ENCODE measurements around the gene CRKL. TPM values are rescaled to one million over a fixed set of nuclear protein-coding genes. Genes with fewer than 3 reads are reported as not detected.

CRKL gene
- total RNA-seq, 1 experiment from 2014 or later: 39.5 TPM

GRCh38 chr22:20993304-20994127, 76.3 kb downstream of the CRKL start:
- DNase-seq (ENCODE audit: extremely low read depth, low read depth): no peak

GRCh38 chr22:20994128-20994901, 77.1 kb downstream of the CRKL start:
- no peak for DNase-seq (ENCODE audit: extremely low read depth, low read depth)

DNA sequence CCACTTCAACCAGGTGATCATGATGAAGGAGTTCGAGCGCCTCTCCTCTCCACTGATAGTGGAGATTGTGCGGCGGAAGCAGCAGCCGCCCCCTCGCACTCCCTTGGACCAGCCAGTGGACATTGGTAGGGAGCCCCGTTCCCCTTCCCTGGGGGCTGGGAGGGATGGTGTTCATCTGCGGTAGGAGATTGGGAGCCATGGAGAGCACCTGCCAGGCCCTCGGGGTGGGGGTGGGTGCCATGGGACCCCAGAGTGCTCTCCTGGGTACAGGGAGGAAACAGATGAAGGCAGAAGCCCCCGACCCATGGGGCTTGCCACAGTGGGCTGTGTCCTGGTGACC, 77.7 kb downstream of the CRKL start:
- no peak for DNase-seq (ENCODE audit: extremely low read depth, low read depth)

DNA sequence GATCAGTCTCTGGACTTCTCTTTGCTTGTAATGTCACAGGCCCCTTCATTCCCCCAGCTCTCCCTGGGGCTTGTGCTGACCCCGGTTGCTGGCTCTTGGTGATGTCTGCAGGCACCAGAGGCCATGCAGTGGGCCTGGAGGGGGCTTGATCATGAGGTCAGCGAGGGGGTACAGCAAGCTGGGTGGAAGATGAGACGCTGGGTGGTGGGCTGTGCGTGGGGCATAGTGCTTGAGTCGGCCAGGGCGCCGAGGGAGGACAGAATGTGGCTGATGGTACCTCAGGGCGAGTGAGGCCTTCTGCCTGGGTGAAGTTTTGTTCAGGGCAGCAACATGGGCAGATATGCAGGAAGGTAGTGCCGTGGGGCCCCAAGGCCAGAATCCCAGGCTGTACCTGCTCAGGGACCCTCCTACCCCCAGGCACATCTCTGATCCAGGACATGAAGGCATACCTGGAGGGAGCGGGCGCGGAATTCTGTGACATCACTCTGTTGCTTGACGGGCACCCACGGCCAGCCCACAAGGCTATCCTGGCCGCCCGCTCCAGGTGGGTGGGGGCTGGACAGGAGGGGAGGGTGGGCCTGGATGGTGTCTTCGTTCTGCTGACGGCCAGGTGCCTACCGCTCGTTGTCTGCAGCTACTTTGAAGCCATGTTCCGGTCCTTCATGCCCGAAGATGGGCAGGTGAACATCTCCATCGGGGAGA, 78.3 kb downstream of the CRKL start:
- no peak for DNase-seq (ENCODE audit: extremely low read depth, low read depth)

DNA sequence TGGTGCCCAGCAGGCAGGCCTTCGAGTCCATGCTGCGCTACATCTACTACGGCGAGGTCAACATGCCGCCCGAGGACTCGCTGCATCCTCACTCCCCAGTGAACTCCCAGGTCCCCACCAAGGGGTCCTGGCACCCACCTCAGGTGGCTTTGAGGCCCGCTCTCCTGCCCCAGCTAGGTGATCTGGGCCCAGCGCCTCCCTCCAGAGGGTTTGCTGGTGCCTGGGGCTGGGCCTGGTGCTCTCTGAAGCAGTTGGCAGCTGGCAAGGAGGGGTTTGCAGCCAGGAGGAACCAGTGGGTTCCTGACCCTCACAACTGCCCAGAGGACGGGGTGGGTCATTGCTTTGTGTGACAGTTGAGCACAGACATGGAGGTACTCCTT, 78.8 kb downstream of the CRKL start:
- no peak for DNase-seq (ENCODE audit: extremely low read depth, low read depth)

DNA sequence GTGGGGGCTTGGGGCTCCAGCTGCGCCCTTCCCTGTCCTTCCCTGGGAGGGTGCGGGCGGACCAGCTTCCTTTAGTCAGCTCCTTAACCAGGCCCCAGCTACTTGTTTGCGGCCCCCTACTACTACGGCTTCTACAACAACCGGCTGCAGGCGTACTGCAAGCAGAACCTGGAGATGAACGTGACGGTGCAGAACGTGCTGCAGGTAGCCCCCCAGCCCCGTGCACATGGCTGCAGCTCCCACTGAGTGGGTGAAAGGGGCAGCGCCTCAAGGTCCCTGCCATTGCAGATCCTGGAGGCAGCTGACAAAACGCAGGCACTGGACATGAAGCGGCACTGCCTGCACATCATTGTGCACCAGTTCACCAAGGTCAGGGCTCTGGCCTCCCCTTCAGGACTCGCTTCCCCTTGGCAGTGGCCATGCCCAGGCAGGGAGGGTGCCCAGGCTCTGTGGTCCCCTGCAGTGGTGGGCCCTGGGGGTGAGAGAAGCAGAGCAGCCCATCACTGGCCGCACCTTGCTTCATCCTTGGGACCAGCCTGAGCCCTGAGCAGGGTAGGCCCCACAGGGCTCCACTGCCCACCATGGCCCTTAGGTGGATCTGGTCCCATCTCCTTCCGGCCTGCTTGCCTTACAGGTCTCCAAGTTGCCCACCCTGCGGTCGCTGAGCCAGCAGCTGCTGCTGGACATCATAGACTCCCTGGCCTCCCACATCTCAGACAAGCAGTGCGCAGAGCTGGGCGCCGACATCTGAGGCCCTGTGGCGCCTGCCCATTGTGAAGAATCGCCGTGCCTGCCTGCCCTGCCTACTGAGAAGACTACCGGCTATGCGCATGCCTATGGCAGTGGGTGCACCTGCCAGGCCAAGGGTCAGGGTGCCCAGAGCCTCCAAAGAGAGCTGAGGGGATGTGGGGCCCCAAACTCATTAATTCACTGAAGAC, 79.7 kb downstream of the CRKL start:
- DNase-seq (ENCODE audit: extremely low read depth, low read depth): no peak

DNA sequence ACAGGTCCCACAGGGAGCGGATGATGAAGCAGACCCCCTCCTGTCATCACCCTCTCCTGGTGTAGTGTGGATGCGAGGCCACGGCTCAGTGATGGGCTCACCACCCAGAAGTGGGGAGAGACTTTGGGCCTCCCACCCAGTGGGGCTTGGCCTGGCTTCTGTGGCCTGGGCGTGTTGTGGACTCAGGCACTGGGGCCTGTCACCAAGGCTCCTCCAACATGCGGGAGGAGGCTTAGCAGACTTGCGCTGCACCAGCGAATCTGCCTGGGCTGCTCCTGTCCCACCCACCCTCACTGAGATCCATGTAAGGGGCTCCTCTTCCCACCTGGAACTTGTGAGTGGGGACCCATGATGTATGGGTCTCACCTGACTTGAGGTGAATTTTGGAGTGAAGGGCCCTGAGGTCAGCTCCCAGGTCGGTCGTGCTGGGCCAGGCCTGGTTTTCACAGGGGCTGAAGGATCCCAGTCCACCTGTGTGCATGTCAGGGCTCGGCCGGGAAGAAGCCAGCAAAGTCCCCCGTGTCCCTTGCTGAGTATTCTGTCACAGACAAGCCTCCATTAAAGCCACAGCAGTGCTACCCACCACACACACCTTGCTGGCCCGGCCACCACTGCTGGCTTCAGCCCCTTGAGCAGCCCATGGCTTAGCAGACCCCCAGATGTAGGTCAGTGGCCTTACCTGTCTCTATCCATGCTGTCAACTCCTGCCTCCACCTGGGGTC, 80.5 kb downstream of the CRKL start:
- DNase-seq (ENCODE audit: extremely low read depth, low read depth): no peak

DNA sequence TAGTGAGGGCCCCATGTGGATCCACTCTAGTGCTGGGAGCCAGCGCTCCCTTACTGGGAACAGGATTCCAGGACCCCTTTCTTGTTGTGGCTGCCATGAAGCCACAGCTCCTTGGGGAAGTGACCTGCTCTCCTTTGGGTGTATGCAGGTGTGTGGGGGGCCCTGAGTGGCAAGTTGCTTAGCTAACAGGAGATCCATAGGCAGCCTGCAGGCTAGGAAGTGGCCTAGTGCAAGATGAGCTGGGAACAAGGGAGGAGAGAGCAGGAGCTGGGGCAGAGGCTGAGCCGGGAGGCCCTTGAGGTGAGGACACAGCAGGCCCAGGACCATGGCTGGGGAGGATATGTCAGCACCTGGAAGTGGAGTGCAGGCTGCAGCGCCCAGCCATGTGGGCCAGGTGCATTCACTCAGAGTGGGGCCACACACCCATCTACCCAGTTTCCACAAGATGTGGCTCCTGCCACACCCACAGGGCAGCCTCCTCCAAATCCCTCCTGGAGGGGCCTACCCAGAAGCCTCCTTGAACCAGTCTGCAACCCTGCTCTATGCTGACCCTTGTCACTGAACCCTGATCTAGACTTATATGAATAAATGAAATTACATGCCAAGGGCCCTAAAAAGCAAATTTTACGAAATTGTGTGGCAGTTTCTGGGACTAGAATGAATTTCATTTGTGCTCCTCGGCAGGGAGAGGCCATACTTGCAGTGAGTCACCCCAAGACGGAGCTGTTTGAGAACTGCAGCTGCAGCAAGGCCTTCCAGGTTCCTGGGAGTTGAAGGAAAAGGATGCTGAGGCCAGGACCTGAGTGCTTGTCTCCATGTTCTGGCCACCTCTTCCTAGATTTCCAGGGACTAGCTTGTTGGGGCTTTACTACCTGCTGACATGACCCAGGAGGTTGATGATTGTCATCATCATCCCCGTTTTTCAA, 81.5 kb downstream of the CRKL start:
- no peak for DNase-seq (ENCODE audit: extremely low read depth, low read depth)

- no peak for DNase-seq (ENCODE audit: extremely low read depth, low read depth)
These were observed 82.4 kb downstream of the CRKL start for GRCh38 chr22:20999350-21000206.

- no peak for DNase-seq (ENCODE audit: extremely low read depth, low read depth)
These were observed 83.2 kb downstream of the CRKL start for GRCh38 chr22:21000207-21000986.

DNA sequence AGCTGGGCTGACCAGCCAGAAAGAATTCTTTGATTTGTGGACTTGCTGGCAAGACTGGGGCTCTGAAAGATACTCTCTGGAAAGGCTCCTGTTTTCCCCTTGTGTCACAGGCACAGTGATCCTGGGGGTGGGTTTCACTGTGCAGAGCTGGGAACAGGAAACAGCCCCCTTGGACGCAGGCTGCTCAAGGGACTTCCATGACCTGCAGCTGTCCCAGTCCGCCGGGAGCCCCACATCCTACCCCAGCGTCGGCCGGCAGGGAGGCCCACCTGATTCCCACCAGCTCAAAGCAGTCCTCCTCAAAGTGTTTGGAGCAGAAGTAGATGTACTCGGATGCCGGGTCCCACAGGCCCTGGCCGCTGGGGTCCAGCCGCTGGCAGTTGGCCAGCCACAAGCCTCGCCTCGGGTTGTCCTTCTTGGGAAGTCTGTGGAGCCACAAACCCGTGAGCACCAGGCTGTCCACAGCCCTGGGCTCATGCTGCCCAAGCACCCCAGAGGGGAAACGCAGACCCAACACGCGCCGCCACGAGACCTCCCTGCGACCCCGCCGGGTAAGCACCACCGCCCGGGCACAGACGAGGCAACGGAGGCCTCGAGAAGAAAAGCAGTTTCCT, 83.9 kb downstream of the CRKL start:
- DNase-seq (ENCODE audit: extremely low read depth, low read depth): no peak

- peak; percentile 87 for DNase-seq (ENCODE audit: extremely low read depth, low read depth)
These were observed 84.6 kb downstream of the CRKL start, which contains the start of gene THAP7 for GRCh38 chr22:21001601-21002325. Gene THAP7 (minus strand): TSS chr22:21002118. CDS start chr22:21001911, 207 bp downstream.
